HG03108 (cell line): ENCODE measurements around the gene SLC17A5.

Source experiments
- ATAC-seq: cut with Tn5 transposase; IDR thresholded peaks from one replicate; pipeline ENCODE4 v1.9.1; 2021; ENCODE audit warnings: moderate library complexity; ENCODE audit not compliant: unreplicated experiment

The SLC17A5 gene

GRCh38 chr6:73667798-73668197, 14.0 kb upstream of the SLC17A5 start:
- no peak for ATAC-seq

DNA sequence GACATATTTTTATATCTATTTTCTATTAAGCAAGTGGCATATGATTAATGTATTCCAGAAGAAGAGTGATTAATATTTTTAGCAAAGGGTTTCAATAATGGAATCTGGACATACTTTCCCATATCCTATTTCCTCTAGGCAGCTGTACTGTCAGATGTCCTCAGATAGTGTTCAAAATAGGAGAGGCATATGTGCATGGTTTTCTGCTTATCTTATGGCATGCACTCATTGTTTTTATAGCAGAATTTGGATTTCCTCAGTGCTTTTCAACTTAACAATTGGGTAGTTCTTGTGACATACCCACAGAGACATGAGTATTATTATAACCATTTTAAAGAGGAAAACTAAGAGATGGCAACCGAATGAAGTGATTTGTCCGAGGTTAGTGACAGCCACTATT, 12.6 kb upstream of the SLC17A5 start:
- no peak for ATAC-seq

DNA sequence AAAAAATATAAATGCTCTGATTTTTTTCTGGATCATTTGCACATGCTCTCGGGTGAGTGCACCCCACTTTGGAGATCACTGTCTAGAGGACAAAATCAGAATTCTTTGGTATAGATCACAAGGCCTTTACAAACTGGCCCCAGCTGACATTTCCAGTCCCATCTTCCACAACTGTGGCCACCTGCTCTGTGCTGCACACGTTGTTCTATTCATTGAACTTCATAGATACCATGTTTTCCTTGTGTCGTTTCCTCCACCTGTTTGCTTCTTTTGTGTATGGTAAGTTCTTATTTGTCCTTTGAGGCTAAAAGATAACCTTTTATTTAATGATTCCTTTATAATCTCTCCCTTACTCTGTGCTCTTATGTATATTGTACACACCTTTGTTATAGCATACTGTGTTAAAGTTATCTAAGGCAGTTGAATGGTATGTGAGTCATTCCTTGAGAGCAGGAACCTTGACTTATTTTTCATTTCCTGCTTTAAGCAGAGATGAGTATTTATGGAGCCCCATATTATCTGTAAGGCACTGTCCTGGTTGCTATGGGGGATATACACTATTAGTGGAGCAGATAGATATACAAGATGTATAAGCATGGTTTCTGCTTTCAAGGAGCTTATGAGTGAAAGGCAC, 12.0 kb upstream of the SLC17A5 start:
- ATAC-seq, result peak; percentile 57

DNA sequence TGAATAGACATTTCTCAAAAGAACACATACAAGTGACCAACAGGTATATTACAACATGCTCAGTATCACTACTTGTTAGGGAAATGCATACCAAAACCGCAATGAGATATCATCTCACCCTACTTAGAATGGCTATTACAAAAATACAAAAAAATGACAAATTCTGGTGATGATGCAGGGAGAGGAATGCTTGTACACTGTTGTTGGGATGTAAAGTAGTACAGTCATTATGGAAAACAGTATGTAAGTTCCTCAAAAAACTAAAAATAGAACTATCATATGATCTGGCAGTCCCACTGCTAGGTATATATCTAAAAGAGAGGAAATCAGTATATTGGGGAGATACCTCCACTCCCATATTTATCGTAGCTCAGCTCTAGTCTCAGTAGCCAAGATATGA, 10.9 kb upstream of the SLC17A5 start:
- no peak for ATAC-seq

GRCh38 chr6:73657201-73657600, 3.4 kb upstream of the SLC17A5 start:
- no peak for ATAC-seq

GRCh38 chr6:73656531-73657145, 2.8 kb upstream of the SLC17A5 start:
- no peak for ATAC-seq

- no peak for ATAC-seq
Observed at GRCh38 chr6:73655341-73655917, 1.6 kb upstream of the SLC17A5 start.

DNA sequence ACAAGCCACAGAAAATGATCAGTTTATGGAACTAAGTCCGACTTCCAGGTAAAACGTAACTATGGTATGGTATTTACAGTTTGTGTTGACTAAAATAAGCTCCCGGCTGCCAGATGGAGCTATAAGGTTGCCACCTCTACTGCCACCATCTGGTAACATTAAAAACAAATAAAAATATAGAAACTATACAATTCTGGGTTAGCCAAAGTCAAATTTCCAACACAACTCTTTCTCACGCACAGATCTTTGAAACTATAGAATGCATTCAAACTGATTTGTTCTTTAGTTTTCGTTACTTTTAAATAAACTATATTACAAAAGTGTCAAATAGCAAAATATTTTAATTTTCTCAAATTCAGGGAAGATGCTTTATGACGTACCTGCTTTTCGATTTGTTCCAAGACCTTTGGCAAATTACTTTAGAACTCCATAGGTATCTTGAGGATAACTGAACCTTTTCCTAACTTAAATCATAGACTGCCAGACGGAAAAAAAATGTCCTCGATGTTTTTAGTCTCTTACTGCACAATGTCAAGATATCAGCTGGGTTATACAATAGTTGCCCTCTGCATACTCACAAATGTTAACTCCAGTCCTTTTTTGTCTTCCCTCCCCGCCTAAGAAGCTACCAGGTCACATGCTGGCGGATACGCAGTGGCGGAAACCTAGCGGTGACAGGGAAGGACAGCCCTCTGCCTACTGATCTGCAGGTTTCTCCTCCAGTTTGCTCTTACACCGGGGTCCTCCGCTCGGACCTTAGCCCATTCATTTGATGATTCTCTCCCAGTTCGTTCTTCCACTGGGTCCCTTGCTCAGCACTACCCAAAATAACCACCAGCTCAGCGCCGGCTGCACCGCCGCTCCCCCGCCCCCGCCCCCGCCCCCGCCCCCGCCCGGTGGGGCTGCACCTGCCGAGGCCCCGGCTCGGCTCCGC, 888 bp downstream of the SLC17A5 start:
- peak; percentile 44 for ATAC-seq

DNA sequence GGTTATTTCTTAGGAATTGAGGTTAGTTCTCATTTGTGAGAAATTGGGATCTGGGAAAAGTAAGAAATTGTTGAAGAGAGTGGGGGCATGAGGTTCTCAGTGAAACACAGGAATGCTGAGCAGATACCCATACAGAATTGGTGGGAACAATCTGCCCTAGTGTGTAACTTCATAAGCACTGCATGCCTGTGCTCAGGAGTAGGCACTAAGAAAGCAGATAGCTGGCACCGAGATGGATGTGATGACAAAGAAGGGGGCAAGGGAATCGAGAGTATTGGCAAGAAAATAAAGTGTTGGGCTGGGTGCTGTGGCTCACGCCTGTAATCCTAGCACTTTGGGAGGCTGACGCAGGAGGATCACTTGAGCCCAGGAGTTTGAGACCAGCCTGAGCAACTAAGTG, 4.0 kb downstream of the SLC17A5 start:
- no peak for ATAC-seq

DNA sequence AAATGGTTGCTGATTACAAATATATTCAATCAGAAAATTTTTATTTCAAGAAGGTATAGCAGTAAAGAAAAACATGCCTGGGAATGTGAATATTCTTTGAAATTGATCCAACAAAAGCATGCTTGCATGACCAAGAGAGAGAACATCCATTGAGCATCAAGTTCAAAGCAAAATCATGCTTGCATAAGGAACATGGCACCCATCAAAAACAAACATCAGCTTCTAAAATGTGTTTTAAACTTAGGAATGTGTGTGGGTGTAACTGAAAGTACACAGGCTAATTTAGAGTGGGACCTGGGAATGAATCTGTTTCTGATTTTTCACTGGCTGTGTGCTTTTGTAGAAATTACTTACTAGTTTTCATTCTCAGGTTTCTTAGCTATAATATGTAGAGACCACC, 5.6 kb downstream of the SLC17A5 start:
- no peak for ATAC-seq

DNA sequence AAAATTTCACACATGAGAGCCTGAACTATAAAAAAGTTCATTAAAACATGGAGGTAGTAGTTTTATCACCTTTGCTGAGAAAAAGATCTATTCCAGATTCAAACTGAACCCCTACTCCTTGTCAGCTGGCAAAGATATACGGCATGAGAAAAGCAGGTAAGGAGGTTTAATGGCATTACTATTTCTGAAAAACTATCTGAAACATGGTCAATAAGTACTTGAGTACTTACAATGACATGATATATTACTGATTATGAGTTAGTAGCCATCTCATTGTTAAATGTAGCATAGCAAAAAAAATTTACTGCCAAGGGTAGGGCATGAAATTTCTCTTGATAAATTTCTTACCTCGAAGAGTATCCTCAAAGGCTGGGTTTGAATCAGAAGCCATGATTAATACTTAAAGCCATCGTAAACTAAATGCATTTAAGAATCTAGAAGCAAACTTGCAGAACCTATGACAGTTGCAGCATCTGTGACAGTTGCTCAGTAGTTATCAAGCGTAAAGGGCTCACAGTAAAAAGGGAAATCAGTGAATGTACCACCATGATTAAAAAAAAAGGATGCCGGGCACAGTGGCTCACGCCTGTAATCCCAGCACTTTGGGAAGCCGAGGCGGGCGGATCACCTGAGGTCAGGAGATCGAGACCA, 8.7 kb downstream of the SLC17A5 start:
- no peak for ATAC-seq

DNA sequence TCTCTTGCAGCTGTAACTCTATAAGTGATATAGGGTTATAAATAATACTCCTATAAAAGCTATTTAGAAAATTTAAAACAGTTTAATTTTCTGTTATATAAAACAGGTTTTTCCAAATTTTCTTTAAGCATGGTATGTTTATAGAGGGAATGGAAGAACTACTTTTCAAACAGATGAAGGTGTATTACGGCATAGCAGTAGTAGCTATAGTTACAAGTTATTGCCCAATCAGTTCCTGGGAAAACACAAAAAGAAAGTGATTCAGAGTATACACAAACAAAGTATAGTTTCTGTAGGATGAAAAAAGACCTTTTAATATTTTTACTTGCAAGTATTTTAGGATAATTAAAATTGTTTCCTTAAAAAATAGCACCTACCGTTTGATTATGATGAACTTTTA, 9.8 kb downstream of the SLC17A5 start:
- ATAC-seq, result no peak

DNA sequence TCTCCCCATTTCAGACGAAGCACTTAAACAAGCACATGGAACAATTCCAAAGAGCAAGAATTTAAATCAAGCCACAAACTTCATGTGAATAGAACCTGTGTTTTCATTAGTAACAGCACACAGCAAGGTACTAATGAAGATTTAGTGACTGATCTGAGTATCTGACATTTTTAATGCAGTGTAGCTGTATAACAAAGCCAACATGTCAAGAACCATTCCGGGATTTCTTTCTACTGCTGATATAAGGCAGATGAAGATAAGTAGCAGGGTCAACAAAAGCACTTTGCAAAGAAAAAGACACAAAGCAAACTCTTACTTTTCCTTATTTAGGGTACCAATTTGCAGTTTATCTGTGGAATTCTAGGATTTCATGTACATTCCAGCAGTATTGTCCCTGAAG, 11.3 kb downstream of the SLC17A5 start:
- ATAC-seq, result no peak

- ATAC-seq, result no peak
Observed at GRCh38 chr6:73640179-73640750, 13.5 kb downstream of the SLC17A5 start.

DNA sequence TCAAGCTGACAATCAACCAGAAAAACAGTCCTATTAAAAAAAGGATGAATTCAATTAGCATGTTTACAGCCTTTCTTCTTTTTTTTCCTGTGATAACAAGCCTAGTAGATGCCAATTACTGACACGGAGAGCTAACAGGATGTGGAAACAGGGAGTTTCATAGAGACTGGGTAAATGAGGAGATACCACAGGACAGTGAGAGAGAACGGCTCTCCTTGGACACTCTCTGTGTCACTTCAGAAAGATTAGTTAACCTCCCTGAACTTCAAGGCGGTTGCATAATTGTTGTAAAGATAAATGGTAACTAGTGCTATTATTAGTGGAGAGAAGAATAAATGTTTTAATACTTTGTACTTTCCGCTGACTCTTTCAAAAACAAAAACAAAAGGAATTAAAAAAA, 14.8 kb downstream of the SLC17A5 start:
- no peak for ATAC-seq

DNA sequence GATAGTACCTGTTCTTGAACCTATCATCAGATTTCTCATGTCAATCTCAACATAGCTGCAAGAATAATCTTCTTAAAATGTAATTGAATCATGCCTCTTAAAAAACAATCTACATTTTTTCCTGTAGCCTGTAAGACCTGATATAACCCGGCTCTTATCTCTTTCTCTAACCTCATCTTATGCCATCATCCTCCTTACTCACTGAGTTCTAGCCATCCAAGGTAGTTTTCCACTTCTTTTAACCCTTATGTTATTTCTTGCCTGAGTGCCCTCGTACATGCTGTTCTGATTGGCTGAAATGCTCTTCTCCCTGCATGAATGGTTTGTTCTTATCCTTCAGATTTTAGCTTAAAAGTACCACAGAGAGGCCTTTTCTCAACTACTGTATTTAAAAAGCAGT, 16.4 kb downstream of the SLC17A5 start:
- ATAC-seq, result no peak

DNA sequence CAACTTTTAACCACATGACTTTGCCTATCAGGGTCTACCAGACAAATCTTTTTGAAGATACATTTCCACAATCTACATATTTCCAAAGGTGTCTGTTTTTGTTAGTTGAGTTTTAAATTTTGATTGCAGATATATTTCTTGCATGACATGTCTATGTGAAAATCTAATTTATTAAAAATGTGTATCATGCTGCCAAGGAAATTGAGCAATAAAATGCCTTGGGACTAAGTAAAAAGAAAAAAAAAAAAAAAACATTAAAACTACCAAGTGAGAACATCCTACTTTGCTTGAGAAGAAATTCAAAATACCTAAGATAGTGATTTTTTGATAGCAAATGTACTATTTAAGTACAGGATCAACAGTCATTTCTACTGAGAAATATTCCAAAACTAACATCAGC, 17.7 kb downstream of the SLC17A5 start:
- ATAC-seq, result no peak

- ATAC-seq, result no peak
Observed at GRCh38 chr6:73632346-73632745, 21.4 kb downstream of the SLC17A5 start.

- no peak for ATAC-seq
Observed at GRCh38 chr6:73631849-73632248, 21.9 kb downstream of the SLC17A5 start.

DNA sequence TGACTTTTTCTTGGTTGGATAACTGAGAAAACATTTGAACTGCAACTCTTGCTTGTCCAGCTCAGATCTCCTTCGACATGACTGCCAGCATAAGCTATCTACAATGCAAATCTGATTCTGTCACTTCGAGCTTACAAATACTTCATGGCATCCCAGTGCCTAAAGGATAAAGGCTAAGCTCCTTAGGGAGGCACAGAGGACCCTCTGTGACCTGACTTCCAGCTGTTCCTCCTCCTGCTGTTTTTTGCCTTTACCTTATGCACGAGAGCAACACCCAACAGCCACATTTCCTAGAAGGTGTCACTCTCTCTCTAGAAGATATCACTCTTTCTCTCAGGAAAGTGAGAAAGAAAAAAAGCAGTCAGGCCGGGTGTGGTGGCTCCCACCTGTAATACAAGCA, 23.4 kb downstream of the SLC17A5 start:
- no peak for ATAC-seq

GRCh38 chr6:73624896-73625295, 28.9 kb downstream of the SLC17A5 start:
- no peak for ATAC-seq
